GM12878 (cell line): Measurements from ENCODE around the gene RREB1. TPM values are rescaled to one million over a fixed set of nuclear protein-coding genes. Genes with fewer than 3 reads are reported as not detected.
"Not testable (repeated sequence)": the region's sequence is repeated elsewhere in the genome, so short reads cannot be mapped to it uniquely, and the experiment has no call there.

Experiments used
- ATAC-seq: fragments of 200-7000 bp; cut with Tn5 transposase; 3 replicates; pipeline ENCODE4 v1.9.1; 2020; ENCODE audit warnings: mild to moderate bottlenecking, moderate library complexity
- BruUV-seq: library from RNA; stranded (reverse); fragments of 400-500 nt; replicated peaks from 2 replicates; lab custom pipeline; 2021; lab: Mats Ljungman, UMichigan
- CTCF ChIA-PET: fragments of 300-600 bp; sonication (Branson Sonifier 250); formaldehyde crosslinking; extraction: SDS; loops from one replicate; lab custom pipeline; 2021; ENCODE audit warnings: inconsistent platforms; lab: Yijun Ruan, JAX
- POLR2A ChIA-PET: fragments of 350-600 bp; formaldehyde crosslinking; extraction: SDS; loops from one replicate; lab custom pipeline; 2021; ENCODE audit warnings: inconsistent platforms; lab: Charles Lee
- RAD21 ChIA-PET: fragments of 300-600 bp; sonication (Branson Sonifier 250); formaldehyde crosslinking; loops from one replicate; lab custom pipeline; 2023; ENCODE audit warnings: antibody characterized with exemption; ENCODE audit not compliant: unreplicated experiment; lab: Charles Lee
- SMC1A ChIA-PET: fragments of 300-600 bp; sonication (Branson Sonifier 250); formaldehyde crosslinking; loops from one replicate; lab custom pipeline; 2023; ENCODE audit not compliant: unreplicated experiment, uncharacterized antibody; lab: Charles Lee
- DNase-seq: peaks from one replicate; pipeline ENCODE4 v3.0.0-alpha.2; 2011; ENCODE audit warnings: low read depth, low spot score
- FAIRE-seq: peaks from 3 replicates; lab custom pipeline; 2011; peaks lifted over from hg19 to GRCh38; lab: Jason Lieb, UNC
- H2AFZ ChIP-seq: 2 replicates; pipeline ENCODE4 v1.6.0; 2011; ENCODE audit warnings: low read depth, low read length, control low read depth; ENCODE audit not compliant: control insufficient read depth
- H3K27ac ChIP-seq: 2 replicates; pipeline ENCODE4 v1.5.1; 2011; ENCODE audit warnings: control low read depth; ENCODE audit not compliant: control insufficient read depth, insufficient read depth
- H3K27me3 ChIP-seq, 2 experiments: replicated peaks in 1 of 2; 2 replicates each; pipeline versions ENCODE4 v1.6.0 to v1.6.1; 2011; ENCODE audit warnings: low read length in 1 of 2; ENCODE audit not compliant: control insufficient read depth in 2 of 2, insufficient read depth in 2 of 2
- H3K36me3 ChIP-seq, 2 experiments: 2 replicates each; pipeline ENCODE4 v1.5.1; 2011; ENCODE audit warnings: low read length in 1 of 2; ENCODE audit not compliant: control insufficient read depth in 2 of 2, insufficient read depth in 2 of 2
- H3K4me1 ChIP-seq: 2 replicates; pipeline ENCODE4 v1.6.1; 2011; ENCODE audit warnings: mild to moderate bottlenecking, low read length, moderate library complexity, mixed read lengths; ENCODE audit not compliant: control insufficient read depth, insufficient read depth
- H3K4me2 ChIP-seq: 2 replicates; pipeline ENCODE4 v1.6.0; 2011; ENCODE audit warnings: control low read depth; ENCODE audit not compliant: control insufficient read depth, insufficient read depth
- H3K4me3 ChIP-seq: fragments of 200-600 bp; sonication (generic); 2 replicates; pipeline ENCODE4 v1.5.1; 2016
- H3K79me2 ChIP-seq: 2 replicates; pipeline ENCODE4 v1.6.0; 2011; ENCODE audit warnings: low read length; ENCODE audit not compliant: control insufficient read depth, insufficient read depth
- H3K9ac ChIP-seq: 2 replicates; pipeline ENCODE4 v1.8.0; 2011; ENCODE audit warnings: low read length, control low read depth, mixed read lengths; ENCODE audit not compliant: control insufficient read depth, insufficient read depth
- H3K9me3 ChIP-seq: replicated peaks from 3 replicates; pipeline ENCODE4 v1.5.1; 2011; ENCODE audit warnings: mild to moderate bottlenecking, low read length; ENCODE audit not compliant: control insufficient read depth, insufficient read depth
- H4K20me1 ChIP-seq: 2 replicates; pipeline ENCODE4 v1.6.0; 2011; ENCODE audit not compliant: control insufficient read depth, insufficient read depth
- BCL11A ChIP-seq: IDR thresholded peaks from 2 replicates; pipeline ENCODE4 v1.6.1; 2011; ENCODE audit warnings: low read depth, low read length
- CEBPB ChIP-seq, 2 experiments: fragments of 150-350 bp in 1 of 2; IDR thresholded peaks; 2 replicates each; pipeline ENCODE4 v1.6.1; 2012 to 2014; ENCODE audit warnings: low read depth in 2 of 2, low read length in 2 of 2, borderline replicate concordance in 1 of 2, inconsistent platforms in 1 of 2
- ESRRA ChIP-seq: IDR thresholded peaks from 2 replicates; pipeline ENCODE4 v1.6.1; 2012; ENCODE audit warnings: mild to moderate bottlenecking, low read length, improper control_type of control experiment
- ETV6 ChIP-seq, 2 experiments: fragments of 450-650 bp in 1 of 2; IDR thresholded peaks in 1 of 2; conservative IDR thresholded peaks in 1 of 2; 2 replicates each; pipeline ENCODE4 v1.6.1; 2014; ENCODE audit warnings: antibody characterized with exemption in 1 of 2, borderline replicate concordance in 1 of 2, low read depth in 1 of 2, mild to moderate bottlenecking in 1 of 2, moderate library complexity in 1 of 2
- MXI1 ChIP-seq: fragments of 150-350 bp; IDR thresholded peaks from 2 replicates; pipeline ENCODE4 v1.6.1; 2011; ENCODE audit warnings: low read depth, mild to moderate bottlenecking, inconsistent platforms, low read length, improper control_type of control experiment
- MYB ChIP-seq: fragments of 150-350 bp; IDR thresholded peaks from 2 replicates; pipeline ENCODE4 v1.6.1; 2014; ENCODE audit warnings: mild to moderate bottlenecking, low read depth, low read length, borderline replicate concordance
- NR2F1 ChIP-seq: fragments of 450-650 bp; conservative IDR thresholded peaks from 2 replicates; pipeline ENCODE4 v1.6.1; 2017; ENCODE audit warnings: mild to moderate bottlenecking
- RB1 ChIP-seq: fragments of 450-650 bp; formaldehyde crosslinking; IDR thresholded peaks from 2 replicates; pipeline ENCODE4 v1.6.1; 2017; ENCODE audit warnings: mild to moderate bottlenecking, borderline replicate concordance
- ZNF622 ChIP-seq: fragments of 450-650 bp; IDR thresholded peaks from 2 replicates; pipeline ENCODE4 v1.6.1; 2017; ENCODE audit warnings: mild to moderate bottlenecking, inconsistent platforms
- WGBS: methylation state at CpG from one replicate; pipeline ENCODE4 v1.1.6; 2016; ENCODE audit warnings: low lambda C conversion rate; ENCODE audit not compliant: insufficient replicate concordance, insufficient coverage; ENCODE audit errors: missing lambda C conversion rate; 5-methylcytosine and 5-hydroxymethylcytosine counted together
- in situ Hi-C: fragments of 300-500 bp; cut with MboI; formaldehyde crosslinking; loops from 9 replicates; pipeline ENCODE4 v1.14.3; 2018; ENCODE audit warnings: mixed read lengths
- intact Hi-C: fragments of 100-400 bp; cut with micrococcal nuclease; formaldehyde crosslinking; loops from one replicate; pipeline ENCODE4 v1.14.2; 2022; ENCODE audit not compliant: unreplicated experiment
- polyA plus RNA-seq, 11 experiments: library from polyadenylated mRNA; depleted of rRNA in 4 of 11; unstranded in 6 of 11; stranded (reverse) in 5 of 11; fragments of >200 nt; fragmentation: Nextera tagmentation in 4 of 11; fragmentation: Illumina TruSeq in 1 of 11; extraction: Ambion mirVana in 4 of 11; extraction: Trizol in 1 of 11; gene quantifications; 1 replicate in 1 of 11; 2 replicates in 10 of 11; pipeline versions ENCODE4 v1.2.1 to v1.2.3, GENCODE V29; 2011 to 2016; ENCODE audit warnings: inconsistent platforms in 2 of 11, missing spikeins in 2 of 11, low read depth in 1 of 11
- total RNA-seq, 4 experiments: library from RNA; depleted of rRNA in 3 of 4; stranded (reverse); fragments of >200 nt in 3 of 4; fragmentation: Illumina TruSeq in 1 of 4; extraction: Trizol in 1 of 4; gene quantifications; 2 replicates each; pipeline versions ENCODE4 v1.2.1 to v1.2.3, GENCODE V29; 2013 to 2021
- TF ChIP-seq, protein P1 (sequence below): IDR thresholded peaks from 2 replicates; pipeline ENCODE4 v1.6.1; 2011; ENCODE audit warnings: low read depth, low read length, improper control_type of control experiment, borderline replicate concordance
- TF ChIP-seq, protein P2 (sequence below): IDR thresholded peaks from 2 replicates; pipeline ENCODE4 v1.6.1; 2012; ENCODE audit warnings: low read depth, low read length, improper control_type of control experiment
- TF ChIP-seq, protein P3 (sequence below): fragments of 150-350 bp; IDR thresholded peaks from 2 replicates; pipeline ENCODE4 v1.6.1; 2016; ENCODE audit warnings: low read depth, low read length

RREB1 gene
- total and polyA plus RNA-seq, 10 of the 15 experiments (the other 5 are each of a cell fraction or from before 2014, with no cell fraction given), result 1.9 to 30.3 (median 8.6) TPM

DNA sequence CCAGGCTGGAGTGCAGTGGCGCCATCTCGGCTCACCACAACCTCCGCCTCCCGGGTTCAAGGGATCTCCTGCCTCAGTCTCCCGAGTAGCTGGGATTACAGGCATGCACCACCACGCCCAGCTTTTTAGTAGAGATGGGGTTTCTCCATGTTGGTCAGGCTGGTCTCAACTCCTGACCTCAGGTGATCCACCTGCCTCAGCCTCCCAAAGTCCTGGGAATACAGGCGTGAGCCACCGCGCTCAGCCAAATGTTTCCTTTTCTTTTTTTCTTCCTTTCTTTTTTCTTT lies 155.7 kb downstream of the RREB1 start:
- ChIA-PET POLR2A (interaction anchor here (0.7 kb wide), 2 partner anchors 728 to 1478 kb away, joined by 4 to 5 read pairs; no protein-coding TSS in a partner anchor), RAD21 (interaction anchor here (0.8 kb wide), 1 partner anchor 326 kb away, joined by 3 read pairs; the partner anchor contains the start of gene SNRNP48), CTCF (interaction anchor here (1.5 to 1.6 kb wide), 3 partner anchors 11 to 587 kb away, joined by 3 to 10 read pairs (median 5); no protein-coding TSS in a partner anchor), SMC1A (interaction anchor here (0.7 kb wide), 1 partner anchor 766 kb away, joined by 3 read pairs; no protein-coding TSS in a partner anchor)
- H3K4me2 ChIP-seq, H3K9me3 ChIP-seq, H3K27ac ChIP-seq, BruUV-seq, H3K4me3 ChIP-seq, H3K36me3 ChIP-seq, in situ Hi-C loops, H3K9ac ChIP-seq, ATAC-seq, H2AFZ ChIP-seq, H4K20me1 ChIP-seq, H3K79me2 ChIP-seq, H3K4me1 ChIP-seq, intact Hi-C loops, H3K27me3 ChIP-seq, FAIRE-seq, DNase-seq: not testable (repeated sequence)
- WGBS, result 96% methylated on average over 3 of the region's 9 CpGs

DNA sequence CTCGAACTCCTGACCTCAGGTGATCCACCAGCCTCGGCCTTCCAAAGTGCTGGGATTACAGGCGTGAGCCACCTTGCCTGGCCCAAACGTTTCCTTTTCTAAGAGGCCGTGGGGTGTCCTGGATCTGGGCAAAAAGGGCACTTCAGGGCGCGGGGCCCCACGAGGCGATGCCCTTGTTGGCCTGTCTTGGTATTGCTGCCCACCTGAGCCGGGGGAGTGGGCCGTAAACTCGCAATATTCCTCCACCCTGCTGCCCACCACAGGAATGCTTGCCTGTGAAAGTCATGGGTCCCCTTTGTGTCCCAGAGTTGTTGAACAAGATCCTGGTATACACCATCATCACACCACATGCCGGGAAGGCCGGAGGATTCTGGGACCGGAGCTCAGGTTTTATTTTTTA lies 156.3 kb downstream of the RREB1 start:
- Histone ChIP-seq H3K4me2 (no peak overlapping the region), H3K9ac (no peak overlapping the region), H3K4me1 (peaks cover 9% of the 10 kb centered on the region), H4K20me1 (no peaks in the 10 kb centered on the region), H3K36me3 (no peaks in the 10 kb centered on the region), H3K27ac (no peak overlapping the region), H2AFZ (no peak overlapping the region), H3K79me2 (no peaks in the 10 kb centered on the region), H3K4me3 (no peak overlapping the region), H3K27me3 (0 out of 4 replicates have a peak, but pooled peaks cover 0 to 4% of the 10 kb centered on the region in 2 experiments), H3K9me3 (no peaks in the 10 kb centered on the region; the same call in 1 of the 3 replicates)
- 79% methylated on average over 15 of the region's 15 CpGs for WGBS
- POLR2A ChIA-PET, result interaction anchor here (0.7 to 1.1 kb wide), 2 partner anchors 10 to 728 kb away, joined by 3 to 4 read pairs; no protein-coding TSS in a partner anchor
- FAIRE-seq (no peak), DNase-seq (no peak), ATAC-seq (no peak)
- no peak for TF ChIP-seq NR2F1
- TF ChIP-seq, protein P1, sequence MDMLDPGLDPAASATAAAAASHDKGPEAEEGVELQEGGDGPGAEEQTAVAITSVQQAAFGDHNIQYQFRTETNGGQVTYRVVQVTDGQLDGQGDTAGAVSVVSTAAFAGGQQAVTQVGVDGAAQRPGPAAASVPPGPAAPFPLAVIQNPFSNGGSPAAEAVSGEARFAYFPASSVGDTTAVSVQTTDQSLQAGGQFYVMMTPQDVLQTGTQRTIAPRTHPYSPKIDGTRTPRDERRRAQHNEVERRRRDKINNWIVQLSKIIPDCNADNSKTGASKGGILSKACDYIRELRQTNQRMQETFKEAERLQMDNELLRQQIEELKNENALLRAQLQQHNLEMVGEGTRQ, result no peak
- TF ChIP-seq ESRRA, result no peak
- no peak for TF ChIP-seq RB1
- no peak for TF ChIP-seq ZNF622
- TF ChIP-seq, protein P2, sequence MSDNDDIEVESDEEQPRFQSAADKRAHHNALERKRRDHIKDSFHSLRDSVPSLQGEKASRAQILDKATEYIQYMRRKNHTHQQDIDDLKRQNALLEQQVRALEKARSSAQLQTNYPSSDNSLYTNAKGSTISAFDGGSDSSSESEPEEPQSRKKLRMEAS, result no peak
- TF ChIP-seq, protein P3, sequence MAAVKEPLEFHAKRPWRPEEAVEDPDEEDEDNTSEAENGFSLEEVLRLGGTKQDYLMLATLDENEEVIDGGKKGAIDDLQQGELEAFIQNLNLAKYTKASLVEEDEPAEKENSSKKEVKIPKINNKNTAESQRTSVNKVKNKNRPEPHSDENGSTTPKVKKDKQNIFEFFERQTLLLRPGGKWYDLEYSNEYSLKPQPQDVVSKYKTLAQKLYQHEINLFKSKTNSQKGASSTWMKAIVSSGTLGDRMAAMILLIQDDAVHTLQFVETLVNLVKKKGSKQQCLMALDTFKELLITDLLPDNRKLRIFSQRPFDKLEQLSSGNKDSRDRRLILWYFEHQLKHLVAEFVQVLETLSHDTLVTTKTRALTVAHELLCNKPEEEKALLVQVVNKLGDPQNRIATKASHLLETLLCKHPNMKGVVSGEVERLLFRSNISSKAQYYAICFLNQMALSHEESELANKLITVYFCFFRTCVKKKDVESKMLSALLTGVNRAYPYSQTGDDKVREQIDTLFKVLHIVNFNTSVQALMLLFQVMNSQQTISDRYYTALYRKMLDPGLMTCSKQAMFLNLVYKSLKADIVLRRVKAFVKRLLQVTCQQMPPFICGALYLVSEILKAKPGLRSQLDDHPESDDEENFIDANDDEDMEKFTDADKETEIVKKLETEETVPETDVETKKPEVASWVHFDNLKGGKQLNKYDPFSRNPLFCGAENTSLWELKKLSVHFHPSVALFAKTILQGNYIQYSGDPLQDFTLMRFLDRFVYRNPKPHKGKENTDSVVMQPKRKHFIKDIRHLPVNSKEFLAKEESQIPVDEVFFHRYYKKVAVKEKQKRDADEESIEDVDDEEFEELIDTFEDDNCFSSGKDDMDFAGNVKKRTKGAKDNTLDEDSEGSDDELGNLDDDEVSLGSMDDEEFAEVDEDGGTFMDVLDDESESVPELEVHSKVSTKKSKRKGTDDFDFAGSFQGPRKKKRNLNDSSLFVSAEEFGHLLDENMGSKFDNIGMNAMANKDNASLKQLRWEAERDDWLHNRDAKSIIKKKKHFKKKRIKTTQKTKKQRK, result no peak
- no peak for TF ChIP-seq BCL11A
- TF ChIP-seq MXI1, result no peak
- no peak for TF ChIP-seq MYB
- TF ChIP-seq CEBPB (IDR thresholded peaks at IDR 0.05; ENCODE audit: borderline replicate concordance in 1 of 2, low read depth in 2 of 2, low read length in 2 of 2), result no peak
- no peak for TF ChIP-seq ETV6 (conservative IDR thresholded peaks at IDR 0.05 in 1 of 2, IDR thresholded peaks at IDR 0.05 in 1 of 2; ENCODE audit: borderline replicate concordance in 1 of 2, low read depth in 1 of 2)
- RAD21 ChIA-PET, result no interaction called here
- intact Hi-C loops, result no loop called here
- SMC1A ChIA-PET, result interaction anchor here (0.7 to 1.2 kb wide), 2 partner anchors 11 to 766 kb away, joined by 3 read pairs; no protein-coding TSS in a partner anchor
- no TSS peak for BruUV-seq
- CTCF ChIA-PET, result interaction anchor here (0.5 to 1.6 kb wide), 6 partner anchors 11 to 711 kb away, joined by 3 to 10 read pairs (median 4); no protein-coding TSS in a partner anchor
- in situ Hi-C loops, result no loop called here
